SH-SY5Y (cell line): ENCODE measurements around the gene TBX15.

Source experiments
- GATA2 ChIP-seq: IDR thresholded peaks from 2 replicates; pipeline ENCODE4 v1.6.1; 2011; ENCODE audit warnings: mild to moderate bottlenecking, low read depth, low read length
- GATA3 ChIP-seq: IDR thresholded peaks from 2 replicates; pipeline ENCODE4 v1.6.1; 2011; ENCODE audit warnings: low read depth, mild to moderate bottlenecking, low read length, moderate library complexity

GRCh38 chr1:118937413-118938072 lies 50.6 kb downstream of the TBX15 start:
- TF ChIP-seq GATA2 (no peak), GATA3 (no peak)
